ENCODE results near the gene RAET1L.

Gene RAET1L

DNA sequence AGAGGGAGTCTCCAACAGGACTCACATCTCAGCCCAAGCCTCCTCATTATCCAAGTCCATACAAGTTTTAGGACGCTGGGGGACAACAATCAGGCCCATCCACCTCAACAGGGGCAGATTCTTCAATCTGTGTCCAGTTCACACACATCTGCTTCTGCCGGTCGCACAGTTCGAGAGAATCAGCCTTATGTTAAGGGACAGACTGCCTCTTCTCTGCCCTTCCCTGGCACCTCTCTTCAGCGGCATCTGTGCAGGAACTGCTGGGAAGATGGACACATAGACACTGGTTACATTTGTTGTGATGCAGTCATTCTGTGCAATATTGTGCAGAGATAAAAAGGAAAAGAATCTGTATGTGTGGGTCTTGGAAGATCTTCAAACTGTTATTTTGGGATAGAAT lies 40.6 kb downstream of the RAET1L start:
- no peaks in the 10 kb centered on the region for H3K36me3 ChIP-seq (ENCODE audit: insufficient read depth, low read length)
- H3K27me3 ChIP-seq (ENCODE audit: insufficient read depth, low read length, poor library complexity) = peaks cover 32% of the 10 kb centered on the region
- no peak overlapping the region for H3K4me2 ChIP-seq (ENCODE audit: insufficient read depth, low read length)
- TF ChIP-seq, protein P1, sequence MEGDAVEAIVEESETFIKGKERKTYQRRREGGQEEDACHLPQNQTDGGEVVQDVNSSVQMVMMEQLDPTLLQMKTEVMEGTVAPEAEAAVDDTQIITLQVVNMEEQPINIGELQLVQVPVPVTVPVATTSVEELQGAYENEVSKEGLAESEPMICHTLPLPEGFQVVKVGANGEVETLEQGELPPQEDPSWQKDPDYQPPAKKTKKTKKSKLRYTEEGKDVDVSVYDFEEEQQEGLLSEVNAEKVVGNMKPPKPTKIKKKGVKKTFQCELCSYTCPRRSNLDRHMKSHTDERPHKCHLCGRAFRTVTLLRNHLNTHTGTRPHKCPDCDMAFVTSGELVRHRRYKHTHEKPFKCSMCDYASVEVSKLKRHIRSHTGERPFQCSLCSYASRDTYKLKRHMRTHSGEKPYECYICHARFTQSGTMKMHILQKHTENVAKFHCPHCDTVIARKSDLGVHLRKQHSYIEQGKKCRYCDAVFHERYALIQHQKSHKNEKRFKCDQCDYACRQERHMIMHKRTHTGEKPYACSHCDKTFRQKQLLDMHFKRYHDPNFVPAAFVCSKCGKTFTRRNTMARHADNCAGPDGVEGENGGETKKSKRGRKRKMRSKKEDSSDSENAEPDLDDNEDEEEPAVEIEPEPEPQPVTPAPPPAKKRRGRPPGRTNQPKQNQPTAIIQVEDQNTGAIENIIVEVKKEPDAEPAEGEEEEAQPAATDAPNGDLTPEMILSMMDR (IDR thresholded peaks at IDR 0.05; ENCODE audit: borderline replicate concordance, extremely low read depth, low read length, poor library complexity, severe bottlenecking) = no peak
- TF ChIP-seq EZH2 (IDR thresholded peaks at IDR 0.05; ENCODE audit: borderline replicate concordance, low read depth, low read length, severe bottlenecking) = no peak
- H3K9me3 ChIP-seq (ENCODE audit: insufficient read depth, low read length, severe bottlenecking) = no peaks in the 10 kb centered on the region
- no peak overlapping the region for H3K9ac ChIP-seq (ENCODE audit: low read depth, low read length)
- DNase-seq (no peak), ATAC-seq (ENCODE audit: insufficient read depth, low read depth) (no peak)
- H3K27ac ChIP-seq (ENCODE audit: low read length) = no peak overlapping the region
- no peak overlapping the region for H2AFZ ChIP-seq (ENCODE audit: low read depth, low read length)
- H3K4me1 ChIP-seq (ENCODE audit: insufficient read depth, low read length) = peaks cover 6% of the 10 kb centered on the region
- H4K20me1 ChIP-seq (ENCODE audit: insufficient read depth, low read length) = no peaks in the 10 kb centered on the region
- H3K4me3 ChIP-seq (ENCODE audit: low read depth in 1 of 2, low read length in 2 of 2) = no peak overlapping the region
- no peaks in the 10 kb centered on the region for H3K79me2 ChIP-seq (ENCODE audit: insufficient read depth, low read length)

- TF ChIP-seq EZH2 (IDR thresholded peaks at IDR 0.05; ENCODE audit: borderline replicate concordance, low read depth, low read length, severe bottlenecking) = no peak
- TF ChIP-seq, protein P1 (IDR thresholded peaks at IDR 0.05; ENCODE audit: borderline replicate concordance, extremely low read depth, low read length, poor library complexity, severe bottlenecking) = no peak
- H3K27me3 ChIP-seq (ENCODE audit: insufficient read depth, low read length, poor library complexity) = peaks cover 18% of the 10 kb centered on the region
These were observed 42.2 kb downstream of the RAET1L start for GRCh38 chr6:149983145-149983544.

GRCh38 chr6:149979293-149979692 lies 46.0 kb downstream of the RAET1L start:
- no peak overlapping the region for H3K27ac ChIP-seq (ENCODE audit: low read length)
- no peak overlapping the region for H3K4me2 ChIP-seq (ENCODE audit: insufficient read depth, low read length)
- no peaks in the 10 kb centered on the region for H3K79me2 ChIP-seq (ENCODE audit: insufficient read depth, low read length)
- no peak overlapping the region for H2AFZ ChIP-seq (ENCODE audit: low read depth, low read length)
- no peaks in the 10 kb centered on the region for H3K9me3 ChIP-seq (ENCODE audit: insufficient read depth, low read length, severe bottlenecking)
- no peaks in the 10 kb centered on the region for H3K36me3 ChIP-seq (ENCODE audit: insufficient read depth, low read length)
- no peak overlapping the region for H3K9ac ChIP-seq (ENCODE audit: low read depth, low read length)
- no peak for TF ChIP-seq EZH2 (IDR thresholded peaks at IDR 0.05; ENCODE audit: borderline replicate concordance, low read depth, low read length, severe bottlenecking)
- TF ChIP-seq, protein P1 (IDR thresholded peaks at IDR 0.05; ENCODE audit: borderline replicate concordance, extremely low read depth, low read length, poor library complexity, severe bottlenecking) = no peak
- DNase-seq (no peak), ATAC-seq (ENCODE audit: insufficient read depth, low read depth) (no peak)
- H3K27me3 ChIP-seq (ENCODE audit: insufficient read depth, low read length, poor library complexity) = peaks cover 3% of the 10 kb centered on the region
- H3K4me1 ChIP-seq (ENCODE audit: insufficient read depth, low read length) = no peaks in the 10 kb centered on the region
- no peak overlapping the region for H3K4me3 ChIP-seq (ENCODE audit: low read depth in 1 of 2, low read length in 2 of 2)
- no peaks in the 10 kb centered on the region for H4K20me1 ChIP-seq (ENCODE audit: insufficient read depth, low read length)

More at GRCh38 chr6:149983145-149983544, 42.2 kb downstream of the RAET1L start:
- DNase-seq (no peak), ATAC-seq (ENCODE audit: insufficient read depth, low read depth) (no peak)
- no peaks in the 10 kb centered on the region for H4K20me1 ChIP-seq (ENCODE audit: insufficient read depth, low read length)
- no peak overlapping the region for H3K27ac ChIP-seq (ENCODE audit: low read length)
- H3K79me2 ChIP-seq (ENCODE audit: insufficient read depth, low read length) = no peaks in the 10 kb centered on the region
- no peak overlapping the region for H3K4me2 ChIP-seq (ENCODE audit: insufficient read depth, low read length)
- no peaks in the 10 kb centered on the region for H3K36me3 ChIP-seq (ENCODE audit: insufficient read depth, low read length)
- H3K4me3 ChIP-seq (ENCODE audit: low read depth in 1 of 2, low read length in 2 of 2) = no peak overlapping the region
- no peaks in the 10 kb centered on the region for H3K9me3 ChIP-seq (ENCODE audit: insufficient read depth, low read length, severe bottlenecking)
- H3K9ac ChIP-seq (ENCODE audit: low read depth, low read length) = no peak overlapping the region
- no peak overlapping the region for H2AFZ ChIP-seq (ENCODE audit: low read depth, low read length)
- H3K4me1 ChIP-seq (ENCODE audit: insufficient read depth, low read length) = no peaks in the 10 kb centered on the region

GRCh38 chr6:149978610-149979009 lies 46.7 kb downstream of the RAET1L start:
- Histone ChIP-seq H4K20me1 (ENCODE audit: insufficient read depth, low read length) (no peaks in the 10 kb centered on the region), H3K4me2 (ENCODE audit: insufficient read depth, low read length) (no peak overlapping the region), H2AFZ (ENCODE audit: low read depth, low read length) (no peak overlapping the region), H3K79me2 (ENCODE audit: insufficient read depth, low read length) (no peaks in the 10 kb centered on the region), H3K27ac (ENCODE audit: low read length) (no peak overlapping the region), H3K4me1 (ENCODE audit: insufficient read depth, low read length) (no peaks in the 10 kb centered on the region), H3K9ac (ENCODE audit: low read depth, low read length) (no peak overlapping the region), H3K4me3 (ENCODE audit: low read depth in 1 of 2, low read length in 2 of 2) (no peak overlapping the region), H3K36me3 (ENCODE audit: insufficient read depth, low read length) (no peaks in the 10 kb centered on the region), H3K27me3 (ENCODE audit: insufficient read depth, low read length, poor library complexity) (peaks cover 3% of the 10 kb centered on the region), H3K9me3 (ENCODE audit: insufficient read depth, low read length, severe bottlenecking) (no peaks in the 10 kb centered on the region)
- TF ChIP-seq, protein P1 (IDR thresholded peaks at IDR 0.05; ENCODE audit: borderline replicate concordance, extremely low read depth, low read length, poor library complexity, severe bottlenecking) = no peak
- no peak for TF ChIP-seq EZH2 (IDR thresholded peaks at IDR 0.05; ENCODE audit: borderline replicate concordance, low read depth, low read length, severe bottlenecking)
- DNase-seq (no peak), ATAC-seq (ENCODE audit: insufficient read depth, low read depth) (no peak)
